RKO (cell line): ENCODE measurements around the gene ARHGEF6.
"Not testable (repeated sequence)": the region's sequence is repeated elsewhere in the genome, so short reads cannot be mapped to it uniquely, and the experiment has no call there.

Experiments used
- DNase-seq: peaks from one replicate; pipeline ENCODE4 v3.0.0-alpha.2; 2016; ENCODE audit warnings: low spot score

ARHGEF6 gene, protein sequence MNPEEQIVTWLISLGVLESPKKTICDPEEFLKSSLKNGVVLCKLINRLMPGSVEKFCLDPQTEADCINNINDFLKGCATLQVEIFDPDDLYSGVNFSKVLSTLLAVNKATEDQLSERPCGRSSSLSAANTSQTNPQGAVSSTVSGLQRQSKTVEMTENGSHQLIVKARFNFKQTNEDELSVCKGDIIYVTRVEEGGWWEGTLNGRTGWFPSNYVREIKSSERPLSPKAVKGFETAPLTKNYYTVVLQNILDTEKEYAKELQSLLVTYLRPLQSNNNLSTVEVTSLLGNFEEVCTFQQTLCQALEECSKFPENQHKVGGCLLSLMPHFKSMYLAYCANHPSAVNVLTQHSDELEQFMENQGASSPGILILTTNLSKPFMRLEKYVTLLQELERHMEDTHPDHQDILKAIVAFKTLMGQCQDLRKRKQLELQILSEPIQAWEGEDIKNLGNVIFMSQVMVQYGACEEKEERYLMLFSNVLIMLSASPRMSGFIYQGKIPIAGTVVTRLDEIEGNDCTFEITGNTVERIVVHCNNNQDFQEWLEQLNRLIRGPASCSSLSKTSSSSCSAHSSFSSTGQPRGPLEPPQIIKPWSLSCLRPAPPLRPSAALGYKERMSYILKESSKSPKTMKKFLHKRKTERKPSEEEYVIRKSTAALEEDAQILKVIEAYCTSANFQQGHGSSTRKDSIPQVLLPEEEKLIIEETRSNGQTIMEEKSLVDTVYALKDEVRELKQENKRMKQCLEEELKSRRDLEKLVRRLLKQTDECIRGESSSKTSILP

DNA sequence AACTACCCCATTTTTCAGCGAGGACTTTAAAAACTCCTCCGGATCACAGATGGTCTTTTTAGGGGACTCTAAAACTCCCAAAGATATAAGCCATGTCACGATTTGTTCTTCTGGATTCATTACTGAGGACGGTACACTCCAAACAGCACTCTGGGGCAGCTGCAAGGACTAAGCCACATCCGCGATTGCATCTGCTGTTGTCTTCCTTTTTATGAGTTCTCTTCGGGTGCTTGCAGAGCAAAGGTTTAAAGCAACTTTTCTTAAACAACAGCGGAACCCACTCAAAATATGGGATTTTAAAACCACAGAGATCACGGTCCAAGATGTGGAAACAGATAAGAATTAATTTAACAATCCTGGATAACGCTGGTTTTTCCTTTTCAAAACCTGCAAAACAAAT lies at the start of gene ARHGEF6:
Gene ARHGEF6, minus strand, starts transcription at position 170 of the 400 bp plus-strand sequence. Its CDS starts 50 bp downstream, at position 120.
- DNase-seq, result no peak

DNA sequence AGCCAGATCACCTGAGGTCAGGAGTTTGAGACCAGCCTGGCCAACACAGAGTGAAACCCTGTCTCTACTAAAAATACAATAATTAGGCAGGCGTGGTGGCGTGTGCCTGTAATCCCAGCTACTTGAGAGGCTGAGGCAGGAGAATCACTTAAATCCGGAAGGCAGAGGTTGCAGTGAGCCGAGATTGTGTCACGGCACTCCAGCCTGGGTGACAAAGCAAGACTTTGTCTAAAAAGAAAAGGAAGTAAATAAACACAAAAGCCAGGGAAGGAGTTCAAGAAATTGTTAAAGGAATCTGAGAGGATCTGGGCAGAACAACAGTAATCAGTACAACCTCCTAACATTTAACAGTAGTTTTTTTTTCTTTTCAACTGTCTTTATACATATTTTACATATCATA lies 48.7 kb upstream of the ARHGEF6 start:
- DNase-seq, result no peak

DNA sequence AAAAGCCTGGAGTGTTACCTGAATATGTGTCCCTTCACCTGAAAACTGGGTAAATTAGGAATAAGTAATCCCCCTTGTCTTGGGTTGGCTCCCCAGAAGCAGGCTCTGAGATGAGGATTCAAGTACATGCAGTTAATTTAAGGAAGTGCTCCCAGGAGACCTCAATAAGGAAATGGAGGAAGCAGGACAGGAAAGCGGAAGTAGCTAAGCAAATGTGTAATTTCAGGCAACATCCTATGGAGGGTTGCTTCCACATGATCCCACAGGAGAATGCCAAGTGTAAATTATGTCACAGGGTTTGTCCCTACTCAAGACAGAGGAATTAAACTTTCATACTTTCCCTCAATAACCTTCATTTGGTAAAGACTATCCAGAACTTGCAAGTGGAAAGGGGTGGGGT lies 48.1 kb upstream of the ARHGEF6 start:
- no peak for DNase-seq

DNA sequence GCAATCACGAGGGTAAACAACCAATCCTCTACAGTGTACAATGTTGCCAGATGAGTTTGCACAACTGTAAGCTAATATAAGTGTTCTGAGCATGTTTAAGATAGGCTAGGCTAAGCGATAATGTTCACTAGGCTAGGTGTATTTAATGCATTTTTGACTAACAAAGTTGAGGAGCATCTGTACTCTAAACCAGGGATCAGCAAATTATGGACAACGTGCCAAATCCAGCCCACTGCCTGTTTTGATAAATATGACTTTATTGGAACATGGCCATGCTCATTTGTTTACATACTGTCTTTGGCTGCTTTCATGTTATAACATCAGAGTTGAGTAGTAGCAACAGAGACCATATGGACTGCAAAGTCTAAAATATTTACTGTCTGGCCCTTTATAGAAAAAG lies 46.3 kb upstream of the ARHGEF6 start:
- DNase-seq, result no peak

DNA sequence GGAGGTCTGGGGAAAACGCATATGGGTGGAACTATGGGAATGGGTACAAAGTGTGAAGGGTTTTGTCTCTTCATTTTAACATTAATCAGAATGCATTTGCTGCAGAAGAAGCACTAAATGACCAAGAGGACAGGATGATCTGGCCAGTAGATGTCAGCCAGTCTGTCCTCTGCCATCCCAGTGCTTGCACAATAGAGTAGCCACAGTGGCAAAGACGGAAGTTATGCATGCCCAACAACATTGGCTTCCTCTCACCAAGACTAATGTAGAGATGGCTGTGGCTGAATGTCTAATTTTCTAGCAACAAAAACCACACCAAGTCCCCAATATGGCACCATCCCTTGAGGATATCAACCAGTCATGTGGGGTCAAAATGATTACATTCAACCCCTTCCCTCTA lies 45.0 kb upstream of the ARHGEF6 start:
- DNase-seq, result no peak

DNA sequence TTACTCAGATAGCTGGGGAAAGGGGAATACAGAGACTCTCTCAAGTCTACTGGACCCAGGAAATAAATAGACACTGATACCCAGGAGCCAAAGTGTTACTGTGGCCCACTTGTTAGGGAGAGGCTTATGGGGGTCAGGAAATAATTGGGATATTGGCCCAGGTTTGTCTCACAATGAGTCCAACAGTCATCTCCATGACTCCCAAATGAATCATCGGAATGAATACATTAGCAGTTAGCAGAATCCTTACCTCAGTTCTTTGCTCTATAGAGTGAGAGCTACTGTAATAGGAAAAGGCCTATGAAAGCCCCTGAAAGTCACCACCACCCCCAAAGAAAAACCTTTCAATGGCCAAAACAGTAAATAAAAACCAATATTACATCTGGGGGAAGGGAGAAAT lies 42.4 kb upstream of the ARHGEF6 start:
- DNase-seq, result peak; percentile 46

DNA sequence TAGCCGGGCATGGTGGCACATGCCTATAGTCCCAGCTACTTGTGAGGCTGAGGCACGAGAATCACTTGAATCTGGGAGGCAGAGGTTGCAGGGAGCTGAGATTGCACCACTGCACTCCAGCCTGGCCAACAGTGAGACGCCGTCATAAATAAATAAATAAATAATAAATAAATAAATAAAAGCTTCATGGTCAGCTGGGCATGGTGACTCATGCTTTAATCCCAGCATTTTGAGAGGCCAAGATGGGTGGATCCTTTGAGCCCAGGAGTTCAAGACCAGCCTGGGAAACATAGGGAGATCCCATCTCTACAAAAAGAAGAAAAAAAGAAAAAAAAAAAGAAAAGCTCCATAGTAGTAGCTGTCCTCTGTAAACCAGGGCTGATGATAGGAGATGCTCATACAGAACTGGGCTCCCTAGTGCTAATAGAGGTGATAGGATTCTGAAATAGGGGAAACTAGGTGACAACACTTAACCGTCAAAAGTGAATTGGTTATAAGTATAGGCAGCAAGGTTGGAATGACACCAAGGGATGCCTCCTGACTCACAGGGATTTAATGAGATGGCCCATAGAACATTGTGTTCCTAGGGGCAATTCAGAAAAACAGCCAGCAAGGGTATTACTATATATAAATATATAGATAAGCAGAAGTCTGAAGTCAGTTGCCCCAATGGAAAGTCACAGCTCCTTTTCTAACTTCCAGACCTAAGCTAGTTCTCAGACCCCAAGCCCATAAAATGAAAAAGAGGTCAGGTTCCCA lies 41.8 kb upstream of the ARHGEF6 start:
- no peak for DNase-seq

DNA sequence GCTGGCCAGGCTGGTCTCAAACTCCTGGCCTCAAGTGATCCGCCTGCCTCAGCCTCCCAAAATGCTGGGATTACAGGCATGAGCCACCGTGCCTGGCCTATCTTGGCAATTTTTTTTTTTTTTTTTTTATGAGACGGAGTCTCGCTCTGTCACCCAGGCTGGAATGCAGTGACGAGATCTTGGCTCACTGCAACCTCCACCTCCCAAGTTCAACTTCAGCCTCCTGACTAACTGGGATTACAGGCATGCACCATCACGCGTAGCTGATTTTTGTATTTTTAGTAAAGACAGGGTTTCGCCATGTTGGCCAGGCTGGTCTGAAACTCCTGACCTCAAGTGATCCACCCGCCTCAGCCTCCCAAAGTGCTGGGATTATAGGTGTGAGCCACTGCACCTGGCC lies 39.0 kb upstream of the ARHGEF6 start:
- not testable (repeated sequence) for DNase-seq

DNA sequence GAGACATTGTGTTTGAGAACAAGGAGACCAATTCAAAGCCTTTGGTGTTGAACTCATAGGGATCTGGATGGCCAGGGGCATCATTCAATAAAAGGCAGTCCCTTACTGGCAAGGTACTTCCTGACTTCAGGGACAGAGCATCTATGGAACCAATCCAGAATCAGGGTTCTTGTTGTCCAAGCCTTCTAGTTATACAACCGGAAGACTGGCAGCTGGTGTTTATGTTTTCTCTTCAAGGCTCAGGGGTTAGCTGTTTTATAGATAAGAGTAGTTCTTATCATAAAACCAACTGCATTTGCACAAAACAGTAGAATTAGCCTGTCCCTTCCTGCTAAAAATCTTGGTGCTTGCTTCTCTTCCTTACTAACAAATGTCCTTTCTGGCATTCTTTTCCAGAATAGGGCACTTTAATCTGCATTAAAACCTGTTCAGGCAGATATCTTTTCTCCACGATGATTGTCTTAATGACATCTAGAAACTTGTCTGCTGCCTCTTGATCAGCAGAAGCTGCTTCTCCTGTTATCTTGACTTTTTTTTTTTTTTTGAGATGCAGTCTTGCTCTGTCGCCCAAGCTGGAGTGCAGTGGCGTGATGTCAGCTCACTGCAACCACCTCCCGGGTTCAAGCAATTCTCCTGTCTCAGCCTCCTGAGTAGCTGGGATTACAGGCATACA lies 38.4 kb upstream of the ARHGEF6 start:
- DNase-seq, result no peak

DNA sequence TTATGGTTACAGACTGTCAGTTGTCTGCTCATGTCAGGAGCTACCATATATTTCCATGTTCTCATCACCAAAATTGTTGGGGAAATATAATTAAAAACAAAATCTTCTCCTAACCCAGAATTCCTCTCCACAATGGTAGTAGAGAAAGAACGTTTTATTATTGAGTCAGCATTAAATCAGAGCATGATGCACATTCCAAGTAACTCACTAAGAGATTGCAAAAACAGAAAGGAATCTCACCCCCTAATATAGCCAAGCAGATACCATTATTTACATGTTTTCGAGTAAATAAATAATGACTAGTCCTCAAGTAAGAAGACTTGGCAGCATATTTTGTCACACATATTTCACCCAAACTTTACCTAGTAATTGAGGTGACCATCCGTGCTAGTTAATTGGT lies 36.2 kb upstream of the ARHGEF6 start:
- peak; percentile 24 for DNase-seq

DNA sequence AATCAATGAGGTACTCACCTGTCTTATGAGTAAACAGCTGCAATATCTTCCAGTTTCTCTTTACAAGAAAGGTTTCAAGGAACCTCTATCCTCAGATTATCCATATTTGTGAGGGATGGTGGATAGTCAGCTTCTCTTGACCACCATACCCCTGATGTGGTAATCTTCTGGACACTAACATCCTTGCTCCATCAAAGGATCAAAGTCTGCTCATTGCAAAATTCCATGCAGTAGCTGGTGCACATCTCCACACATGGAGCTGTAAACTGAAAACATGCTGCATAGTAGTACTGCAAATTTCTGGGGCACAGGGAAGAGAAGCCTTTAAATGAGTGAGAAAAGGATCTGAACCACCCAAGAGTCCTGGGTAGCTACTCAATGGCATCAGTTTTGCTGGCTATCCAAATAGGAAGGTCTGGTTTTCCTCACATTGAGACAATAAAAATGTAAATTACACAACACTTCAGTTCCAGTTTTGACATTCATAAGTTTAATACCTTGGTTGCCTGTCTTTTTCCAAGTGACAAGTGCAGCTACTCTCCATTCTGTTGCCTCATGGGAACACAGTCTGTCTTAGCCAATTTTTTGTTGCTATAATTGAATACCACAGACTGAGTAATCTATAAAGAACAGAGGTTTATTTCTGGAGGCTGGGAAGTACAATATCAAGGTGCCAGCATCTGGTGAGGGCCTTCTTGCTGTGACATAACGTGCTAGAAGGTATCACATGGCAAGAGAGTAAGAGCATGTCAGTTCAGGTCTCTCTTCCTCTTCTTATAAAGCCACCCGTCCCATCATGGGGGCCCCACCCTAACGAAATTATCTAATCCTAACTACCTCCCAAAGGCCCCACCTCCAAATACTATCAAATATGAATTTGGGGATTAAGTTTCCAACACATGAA lies 34.4 kb upstream of the ARHGEF6 start:
- no peak for DNase-seq

DNA sequence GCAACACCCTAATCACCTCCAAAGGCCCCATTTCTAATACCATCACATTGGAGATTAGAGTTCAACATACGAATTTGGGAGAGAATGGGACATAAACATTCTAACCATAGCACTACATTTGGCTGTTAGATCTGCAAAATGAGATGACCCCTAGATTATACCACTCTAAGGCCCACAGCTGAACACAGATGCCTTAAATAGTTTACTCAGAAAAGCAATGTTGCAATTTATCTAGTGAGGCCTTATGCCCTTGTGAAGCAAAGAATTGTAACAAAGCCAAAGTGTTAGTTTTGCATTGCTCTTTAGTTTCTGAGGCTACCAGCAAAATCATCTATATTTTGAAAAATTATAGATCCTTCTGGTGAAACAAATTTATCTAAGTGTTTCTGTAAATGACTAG lies 31.6 kb upstream of the ARHGEF6 start:
- DNase-seq, result no peak

DNA sequence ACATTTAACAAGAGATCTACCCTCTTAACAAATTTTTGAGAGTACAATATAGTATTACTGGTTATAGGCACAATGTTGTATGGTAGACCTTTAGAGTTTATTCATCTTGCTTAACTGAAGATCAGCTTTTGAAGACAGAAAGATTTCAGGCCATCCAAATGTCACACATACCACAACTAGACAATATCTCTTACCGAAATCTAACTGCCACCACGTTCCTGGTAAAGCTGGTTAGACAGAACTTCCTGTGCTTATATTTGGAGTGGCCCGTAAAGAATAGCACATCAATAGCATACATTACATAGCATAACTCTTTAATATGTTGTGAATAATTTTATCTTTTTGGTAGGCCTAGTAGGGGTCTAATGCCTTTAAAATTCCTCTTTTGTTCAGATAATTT lies 29.8 kb upstream of the ARHGEF6 start:
- DNase-seq, result no peak

DNA sequence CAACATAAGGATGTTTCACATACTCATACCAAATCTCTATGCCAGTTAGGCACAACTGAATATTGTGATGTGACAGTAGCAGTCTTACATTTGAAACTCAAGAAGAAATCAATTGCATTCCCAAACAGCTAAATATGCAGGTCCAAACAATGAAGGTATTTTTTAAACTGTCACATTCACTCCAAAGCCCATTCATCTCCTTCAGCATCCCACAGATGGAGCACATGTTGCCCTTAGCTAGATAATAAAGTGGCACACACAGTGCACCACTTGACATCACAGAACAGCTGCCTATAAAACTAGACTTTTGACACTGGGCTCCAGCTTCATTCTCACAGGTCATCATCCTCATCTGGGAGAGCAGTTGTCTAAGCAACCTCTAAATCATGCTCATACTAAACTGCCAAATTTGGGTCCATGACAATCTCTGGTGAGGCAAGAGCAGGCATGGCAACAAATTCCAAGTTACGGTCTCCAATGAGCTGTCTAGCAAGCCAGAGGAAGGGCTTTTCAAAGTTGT lies 26.2 kb upstream of the ARHGEF6 start:
- DNase-seq, result no peak

DNA sequence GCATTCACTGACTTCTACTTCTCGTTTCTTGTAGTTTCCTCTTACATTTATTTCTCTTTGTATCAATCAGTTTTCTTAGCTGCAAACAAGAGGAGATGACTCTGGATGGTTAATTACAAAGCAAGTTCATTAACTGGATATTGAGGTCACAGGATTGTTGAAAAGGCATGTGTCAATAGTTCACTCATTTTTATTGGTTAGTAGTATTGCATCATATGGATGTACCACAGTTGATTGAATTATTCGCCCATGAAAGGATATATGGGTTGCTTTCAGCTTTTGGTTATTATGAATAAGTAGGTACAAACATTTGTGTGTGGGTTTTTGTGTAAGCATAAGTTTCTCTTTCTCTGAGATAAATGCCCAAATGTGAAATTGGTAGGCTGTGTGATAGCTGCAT lies 21.8 kb upstream of the ARHGEF6 start:
- DNase-seq, result no peak

DNA sequence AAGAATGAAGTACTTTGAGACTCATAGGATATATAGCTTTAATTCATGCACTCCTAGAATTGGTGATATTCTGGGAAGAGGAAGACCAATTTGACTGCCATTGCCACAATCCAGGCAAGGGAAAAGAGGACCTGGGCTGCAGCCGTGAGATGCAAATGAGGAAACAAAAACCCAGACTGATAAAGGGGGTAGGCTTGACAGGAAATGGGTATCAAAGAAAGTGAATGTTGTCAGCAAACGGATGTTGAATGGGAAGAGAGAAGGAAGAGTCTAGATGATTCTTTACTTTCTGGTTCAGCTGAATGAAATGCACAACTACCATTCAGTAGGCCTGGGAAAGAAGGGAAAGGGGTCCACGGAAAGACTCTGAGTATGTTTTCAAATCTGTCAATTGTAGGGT lies 17.1 kb upstream of the ARHGEF6 start:
- DNase-seq, result no peak

DNA sequence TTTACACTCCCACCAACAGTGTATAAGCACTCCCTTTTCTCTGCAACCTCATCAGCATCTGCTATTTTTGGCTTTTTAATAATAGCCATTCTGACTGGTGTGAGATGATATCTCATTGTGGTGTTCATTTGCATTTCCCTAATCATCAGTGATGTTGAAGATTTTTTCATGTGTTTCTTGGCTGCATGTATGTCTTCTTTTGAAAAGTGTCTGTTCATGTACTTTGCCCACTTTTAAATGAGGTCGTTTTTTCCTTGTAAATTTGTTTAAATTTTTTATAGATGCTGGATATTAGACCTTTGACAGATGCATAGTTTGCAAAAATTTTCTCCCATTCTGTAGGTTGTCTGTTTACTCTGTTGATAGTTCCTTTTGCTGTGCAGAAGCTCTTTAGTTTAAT lies 14.4 kb upstream of the ARHGEF6 start:
- DNase-seq, result not testable (repeated sequence)

DNA sequence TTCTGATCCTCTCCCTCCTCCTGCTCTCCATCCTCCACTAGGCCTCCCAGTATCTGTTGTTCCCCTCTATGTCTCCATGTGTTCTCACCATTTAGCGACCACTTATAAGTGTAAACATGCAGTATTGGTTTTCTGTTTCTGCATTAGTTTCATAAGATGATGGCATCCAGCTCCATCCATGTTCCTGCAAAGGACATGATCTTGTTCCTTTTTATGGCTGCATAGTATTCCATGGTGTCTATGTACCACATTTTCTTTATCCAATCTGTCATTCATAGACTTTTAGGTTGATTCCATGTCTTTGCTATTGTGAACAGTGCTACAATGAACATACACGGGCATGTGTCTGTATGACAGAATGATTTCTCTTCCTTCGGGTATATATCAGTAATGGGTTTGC lies 13.9 kb upstream of the ARHGEF6 start:
- DNase-seq, result not testable (repeated sequence)

DNA sequence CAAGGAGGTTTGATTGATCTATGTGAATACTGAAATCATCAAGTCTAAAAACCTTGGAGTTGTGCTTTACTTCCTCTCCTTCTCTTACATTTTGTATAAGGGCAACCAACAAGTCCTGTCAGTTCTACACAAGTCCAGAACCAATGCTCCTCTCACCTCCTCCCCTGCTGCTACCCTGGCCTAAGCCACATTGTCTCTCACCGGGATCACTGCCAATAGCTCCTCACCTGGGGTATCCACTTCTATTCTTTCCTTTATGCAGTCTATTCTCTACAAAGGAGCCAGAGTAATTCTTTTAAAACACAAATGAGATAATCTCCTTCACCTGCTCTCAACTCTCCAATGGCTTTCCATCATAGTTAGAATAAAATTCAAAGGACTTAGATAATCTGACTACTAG lies 13.3 kb upstream of the ARHGEF6 start:
- no peak for DNase-seq

DNA sequence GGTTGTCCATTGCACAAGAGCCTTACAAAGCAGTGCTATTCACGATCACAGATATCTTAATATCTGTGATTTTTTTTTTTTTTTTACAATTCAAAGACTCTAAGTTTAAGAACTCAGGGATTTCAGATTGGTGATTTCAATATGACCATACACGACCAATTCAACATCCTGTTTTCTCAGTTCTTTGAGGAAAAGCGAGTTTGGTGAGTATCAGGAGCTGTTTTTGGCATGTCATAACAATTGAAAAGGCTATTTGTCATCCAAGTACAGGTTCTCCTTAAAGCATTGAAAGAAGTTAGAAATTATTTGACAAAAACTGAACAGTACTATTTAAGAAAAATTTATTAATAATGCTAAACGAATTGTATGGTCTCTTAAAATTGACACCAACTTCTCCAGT lies 9.1 kb upstream of the ARHGEF6 start:
- DNase-seq, result no peak

DNA sequence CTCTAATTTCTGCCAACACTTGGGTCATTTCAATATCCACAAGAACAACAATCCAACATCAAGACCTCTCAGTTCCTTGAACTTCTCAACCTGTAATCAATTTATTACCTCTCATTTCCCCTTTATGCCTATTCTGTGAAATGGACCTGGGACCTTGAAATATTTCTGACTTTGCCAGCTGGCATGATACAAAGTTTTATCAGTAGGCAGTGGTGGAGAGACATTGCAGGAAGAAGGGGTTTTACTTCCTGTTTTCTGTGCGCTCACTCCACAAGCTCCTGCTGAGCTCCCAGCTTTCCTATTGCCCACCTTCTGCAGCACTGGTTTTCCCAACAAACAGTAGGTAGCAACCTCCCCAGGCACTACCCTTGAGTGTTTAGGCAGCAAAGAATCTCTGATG lies 3.5 kb upstream of the ARHGEF6 start:
- DNase-seq, result no peak
